Fibroblast of pulmonary artery (primary cell): Measurements from ENCODE around the gene COL4A2.

Source experiments
- DNase-seq: peaks from one replicate; pipeline ENCODE4 v3.0.0-alpha.2; 2010; ENCODE audit warnings: low read depth
- H3K4me3 ChIP-seq: replicated peaks from 2 replicates; pipeline ENCODE4 v1.5.1; 2011; ENCODE audit warnings: low read depth, mild to moderate bottlenecking, control low read depth, low read length, moderate library complexity
- TF ChIP-seq, protein P1 (sequence below): IDR thresholded peaks from 2 replicates; pipeline ENCODE4 v1.5.1; 2011; ENCODE audit warnings: mild to moderate bottlenecking, control low read depth, low read length, inconsistent platforms; ENCODE audit errors: missing control alignments

The COL4A2 gene

DNA sequence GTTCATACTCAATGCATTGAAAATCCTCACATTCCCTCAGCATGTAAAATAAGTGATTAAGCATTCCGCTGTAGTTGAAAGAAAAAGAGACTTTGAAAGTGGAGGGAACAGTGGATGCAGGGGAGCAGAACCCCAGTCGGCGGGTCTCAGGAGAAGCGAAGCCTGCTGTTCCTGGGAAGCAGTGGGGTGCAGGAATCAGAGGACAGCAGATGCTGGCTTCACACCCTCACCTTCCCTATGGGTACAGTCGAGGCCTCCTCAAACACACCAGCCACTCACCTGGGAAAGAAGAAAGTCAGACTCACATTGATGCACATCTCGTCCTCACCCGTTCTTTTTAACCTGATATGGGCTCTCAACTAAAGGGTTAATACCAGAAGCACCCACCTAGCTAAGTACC lies 38.2 kb downstream of the COL4A2 start:
- TF ChIP-seq, protein P1, sequence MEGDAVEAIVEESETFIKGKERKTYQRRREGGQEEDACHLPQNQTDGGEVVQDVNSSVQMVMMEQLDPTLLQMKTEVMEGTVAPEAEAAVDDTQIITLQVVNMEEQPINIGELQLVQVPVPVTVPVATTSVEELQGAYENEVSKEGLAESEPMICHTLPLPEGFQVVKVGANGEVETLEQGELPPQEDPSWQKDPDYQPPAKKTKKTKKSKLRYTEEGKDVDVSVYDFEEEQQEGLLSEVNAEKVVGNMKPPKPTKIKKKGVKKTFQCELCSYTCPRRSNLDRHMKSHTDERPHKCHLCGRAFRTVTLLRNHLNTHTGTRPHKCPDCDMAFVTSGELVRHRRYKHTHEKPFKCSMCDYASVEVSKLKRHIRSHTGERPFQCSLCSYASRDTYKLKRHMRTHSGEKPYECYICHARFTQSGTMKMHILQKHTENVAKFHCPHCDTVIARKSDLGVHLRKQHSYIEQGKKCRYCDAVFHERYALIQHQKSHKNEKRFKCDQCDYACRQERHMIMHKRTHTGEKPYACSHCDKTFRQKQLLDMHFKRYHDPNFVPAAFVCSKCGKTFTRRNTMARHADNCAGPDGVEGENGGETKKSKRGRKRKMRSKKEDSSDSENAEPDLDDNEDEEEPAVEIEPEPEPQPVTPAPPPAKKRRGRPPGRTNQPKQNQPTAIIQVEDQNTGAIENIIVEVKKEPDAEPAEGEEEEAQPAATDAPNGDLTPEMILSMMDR: no peak
- H3K4me3 ChIP-seq: no peak overlapping the region
- DNase-seq: no peak

DNA sequence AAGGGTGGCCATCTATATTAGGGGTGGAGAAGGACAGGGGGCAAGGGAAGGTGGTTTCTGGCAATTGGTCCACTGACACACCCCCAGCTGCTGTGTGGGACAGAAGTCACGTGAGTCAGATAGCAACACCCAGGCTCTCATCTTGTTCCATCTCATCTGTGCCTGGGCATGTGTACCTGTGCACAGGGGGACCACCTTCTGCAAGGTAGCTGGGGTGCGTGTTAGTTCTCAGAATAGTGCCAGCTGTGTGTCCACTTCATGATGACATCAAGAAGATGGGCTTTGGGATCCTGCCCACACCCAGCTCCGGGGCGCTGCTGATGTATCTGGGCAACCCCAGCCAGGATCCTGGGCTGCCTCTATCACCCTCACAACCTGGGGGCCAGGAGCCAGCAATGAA lies 38.6 kb downstream of the COL4A2 start:
- no peak overlapping the region for H3K4me3 ChIP-seq
- TF ChIP-seq, protein P1: no peak
- no peak for DNase-seq

- no peak for DNase-seq
- TF ChIP-seq, protein P1: no peak
- H3K4me3 ChIP-seq: no peak overlapping the region
These were observed 39.6 kb downstream of the COL4A2 start for GRCh38 chr13:110346661-110347067.

DNA sequence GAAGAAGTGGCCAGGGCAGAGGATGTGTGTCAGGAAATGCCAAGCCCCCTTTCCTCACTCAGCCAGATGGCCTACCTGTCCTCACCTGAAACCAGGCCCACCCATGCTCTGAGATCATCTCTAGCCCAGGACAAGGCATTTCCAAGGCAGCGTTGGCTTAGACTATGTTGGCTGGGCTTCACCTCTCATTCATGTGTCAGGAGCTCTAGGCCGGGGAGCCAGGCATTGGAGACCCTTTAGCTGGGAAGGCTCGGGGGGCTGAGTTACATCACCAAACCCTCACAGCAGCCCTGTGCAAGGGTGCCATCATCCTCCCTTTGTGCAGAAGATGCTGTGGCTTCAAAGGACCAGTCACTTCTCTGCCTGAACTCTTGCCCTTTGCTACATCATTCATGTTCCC lies 40.0 kb downstream of the COL4A2 start:
- no peak for DNase-seq
- no peak overlapping the region for H3K4me3 ChIP-seq
- TF ChIP-seq, protein P1: no peak

- no peak overlapping the region for H3K4me3 ChIP-seq
- peak; percentile 97 for DNase-seq
- TF ChIP-seq, protein P1: no peak
These were observed 40.6 kb downstream of the COL4A2 start for GRCh38 chr13:110347535-110348308.

- no peak overlapping the region for H3K4me3 ChIP-seq
- no peak for DNase-seq
- TF ChIP-seq, protein P1: no peak
These were observed 41.4 kb downstream of the COL4A2 start for GRCh38 chr13:110348309-110349105.
